ENCODE measurements around the gene RAB14.

The RAB14 gene

DNA sequence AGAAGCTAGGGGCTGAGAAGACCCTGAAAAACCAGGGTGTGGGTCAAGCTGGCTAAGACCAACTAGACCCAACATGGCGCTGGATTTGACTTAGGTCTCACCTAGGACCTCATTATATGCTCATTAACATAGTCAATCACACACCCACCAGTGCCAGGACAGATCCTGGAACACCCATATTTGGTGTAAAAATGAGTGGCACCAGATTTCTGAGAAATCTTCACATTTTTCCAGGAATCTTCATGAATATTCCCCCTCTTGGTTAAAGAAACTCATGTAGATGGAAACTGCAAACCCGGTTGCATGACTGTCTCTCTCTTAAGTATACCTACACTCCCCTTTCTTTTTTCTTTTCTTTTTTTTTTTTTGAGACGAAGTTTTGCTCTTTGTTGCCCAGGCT is 17.9 kb upstream of the RAB14 start:
- DNase-seq (ENCODE audit: low read depth in 2 of 2) = no peak

DNA sequence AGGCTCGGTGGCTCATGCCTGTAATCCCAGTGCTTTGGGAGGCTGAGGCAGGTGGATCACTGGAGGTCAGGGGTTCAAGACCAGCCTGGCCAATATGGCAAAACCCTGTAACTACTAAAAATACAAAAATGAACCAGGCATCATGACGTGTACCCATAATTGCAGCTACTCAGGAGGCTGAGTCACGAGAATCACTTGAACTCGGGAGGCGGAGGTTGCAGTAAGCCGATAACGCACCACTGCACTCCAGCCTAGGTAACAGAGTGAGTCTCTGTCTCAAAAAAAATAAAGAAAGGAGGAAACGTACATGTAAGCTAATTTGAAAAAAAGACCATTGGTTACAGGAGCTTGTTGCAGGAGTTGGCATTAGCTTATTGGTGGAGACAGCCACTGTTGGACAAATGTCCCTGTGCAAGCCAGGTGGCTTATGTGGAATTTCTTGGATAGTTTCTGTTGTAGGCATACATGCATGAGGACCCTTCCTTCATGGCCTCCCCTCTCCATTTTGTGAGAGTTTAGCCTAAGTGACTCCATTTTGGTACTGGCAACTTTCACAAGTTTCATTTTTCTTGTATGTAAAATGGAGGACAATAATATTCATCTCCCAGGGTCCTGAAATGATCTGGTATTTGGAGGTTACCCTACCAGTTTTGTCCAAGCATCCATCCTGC is 16.8 kb upstream of the RAB14 start:
- no peak for DNase-seq (ENCODE audit: low read depth in 2 of 2)

DNA sequence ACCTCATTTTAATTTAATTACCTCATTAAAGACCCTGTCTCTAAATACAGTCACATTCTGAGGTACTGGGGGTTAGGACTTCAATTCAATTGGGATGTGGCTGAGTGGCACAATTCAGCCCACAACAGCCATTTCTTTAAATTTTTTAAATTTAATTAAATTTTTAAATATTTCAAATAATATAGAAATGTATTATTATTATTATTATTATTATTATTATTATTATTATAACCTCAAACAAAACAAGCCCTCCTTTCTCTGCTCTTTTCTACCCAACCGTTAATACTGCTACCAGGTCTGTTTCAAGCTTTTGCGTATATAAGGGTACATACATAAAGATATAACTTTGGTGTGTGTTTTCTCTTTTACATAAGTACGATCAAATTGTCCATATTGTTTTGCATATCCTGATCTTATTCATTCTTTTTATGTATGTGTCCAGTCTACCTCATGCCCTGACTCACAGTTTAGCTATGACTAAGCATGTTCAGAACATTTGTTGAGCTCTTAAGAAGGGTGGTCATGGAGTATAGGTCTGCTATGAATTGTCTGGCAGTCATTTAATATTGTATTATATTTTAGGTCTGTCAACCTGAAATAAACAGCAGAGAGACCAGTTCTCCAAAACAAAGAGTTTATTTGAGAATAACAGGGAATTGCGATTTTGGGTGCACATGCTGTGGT is 16.1 kb upstream of the RAB14 start:
- DNase-seq (ENCODE audit: low read depth in 2 of 2) = no peak

DNA sequence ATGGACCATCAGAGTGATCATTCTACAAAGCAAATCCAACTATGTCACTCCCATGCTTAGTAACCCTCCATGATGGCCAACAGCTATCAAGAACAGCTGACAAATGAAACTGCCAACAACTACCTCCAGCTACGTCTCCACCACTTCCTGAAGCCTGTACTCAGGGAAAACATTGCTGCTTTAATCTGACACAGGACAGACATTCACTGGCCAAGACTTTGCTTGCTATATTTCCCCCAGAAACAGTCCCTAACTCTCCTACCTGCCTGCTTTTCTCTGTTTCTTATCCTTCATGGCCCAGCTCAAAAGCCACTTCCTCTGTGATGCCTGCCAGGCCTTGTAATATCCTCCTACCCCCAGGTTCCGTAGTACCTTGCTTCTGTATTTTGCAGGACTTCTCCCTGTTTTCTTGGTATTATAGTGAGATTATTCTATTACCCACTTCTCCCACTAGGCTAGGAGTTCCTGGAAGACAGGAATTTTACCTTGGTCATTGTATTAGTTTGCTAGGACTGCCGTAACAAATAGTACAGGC is 14.7 kb upstream of the RAB14 start:
- no peak for DNase-seq (ENCODE audit: low read depth in 2 of 2)

DNA sequence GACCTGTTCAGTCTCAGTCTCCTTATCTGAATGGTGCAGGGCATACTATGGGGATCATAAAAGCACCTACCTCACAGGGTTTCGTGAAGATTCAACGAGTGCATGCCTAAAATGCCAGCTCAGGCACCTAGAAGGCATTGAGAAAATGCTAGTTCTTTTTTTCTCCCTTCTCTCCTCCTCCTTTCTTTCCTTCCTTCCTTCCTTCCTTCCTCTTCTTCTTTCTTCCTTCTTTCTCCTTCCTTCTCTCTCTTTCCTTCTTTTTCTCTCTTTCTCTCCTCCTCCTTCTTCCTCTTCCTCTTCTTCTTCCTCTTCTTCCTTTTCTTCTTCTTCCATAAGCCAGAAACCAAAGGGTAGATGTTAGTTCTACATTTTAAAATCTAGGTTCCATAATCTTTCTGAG is 12.3 kb upstream of the RAB14 start:
- no peak for DNase-seq (ENCODE audit: low read depth in 2 of 2)

DNA sequence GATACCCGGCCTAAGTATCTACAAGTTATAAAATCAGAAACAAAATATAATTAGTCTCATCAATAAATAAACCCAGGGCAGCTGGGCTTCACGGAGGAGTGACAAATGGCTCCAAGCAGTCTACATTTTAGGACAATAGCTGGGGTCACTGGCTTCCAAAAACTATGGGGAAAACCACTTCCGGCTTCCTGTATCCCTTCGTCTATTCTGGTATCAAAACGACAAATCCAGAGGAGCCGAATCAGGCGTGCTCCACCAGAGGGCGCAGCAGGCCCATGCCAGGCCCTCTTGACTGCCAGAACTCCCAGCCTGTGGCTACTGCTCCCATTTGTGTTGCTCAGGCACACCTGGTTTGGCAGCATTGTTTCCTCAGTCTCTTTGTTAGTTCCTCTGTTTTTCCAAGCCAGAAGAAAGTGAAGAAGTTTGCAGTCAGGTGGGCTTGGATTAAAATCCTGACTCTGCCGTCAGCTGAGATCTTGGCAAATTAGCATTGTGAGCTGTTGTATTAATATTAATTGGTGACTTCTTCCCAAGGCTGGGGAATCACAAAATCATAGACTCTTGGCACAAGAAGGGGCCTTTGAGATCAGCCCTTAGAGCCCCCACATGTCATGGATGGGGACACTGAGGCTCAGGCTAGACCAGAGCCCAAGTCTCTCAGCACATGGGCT is 11.6 kb upstream of the RAB14 start:
- DNase-seq (ENCODE audit: low read depth in 2 of 2) = peak; percentile 14 to 41

DNA sequence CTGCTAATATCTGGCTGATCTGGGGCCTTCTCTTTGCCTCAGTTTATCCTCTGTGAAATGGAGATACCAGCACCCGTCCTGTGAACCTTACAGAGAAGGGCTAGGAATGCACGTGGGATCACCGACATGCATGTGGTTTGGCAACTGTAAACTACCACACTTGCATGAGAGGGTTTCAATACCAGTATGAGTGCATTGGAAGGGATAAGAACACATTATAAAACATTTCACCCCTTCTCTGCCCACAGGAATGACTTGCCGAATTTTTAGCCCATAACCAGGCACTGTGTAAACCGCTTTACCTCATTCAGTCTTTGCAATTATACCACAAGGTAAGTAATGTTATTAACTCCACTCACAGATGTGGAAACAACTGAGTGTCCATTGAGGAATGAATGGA is 8.9 kb upstream of the RAB14 start:
- no peak for DNase-seq (ENCODE audit: low read depth in 2 of 2)

DNA sequence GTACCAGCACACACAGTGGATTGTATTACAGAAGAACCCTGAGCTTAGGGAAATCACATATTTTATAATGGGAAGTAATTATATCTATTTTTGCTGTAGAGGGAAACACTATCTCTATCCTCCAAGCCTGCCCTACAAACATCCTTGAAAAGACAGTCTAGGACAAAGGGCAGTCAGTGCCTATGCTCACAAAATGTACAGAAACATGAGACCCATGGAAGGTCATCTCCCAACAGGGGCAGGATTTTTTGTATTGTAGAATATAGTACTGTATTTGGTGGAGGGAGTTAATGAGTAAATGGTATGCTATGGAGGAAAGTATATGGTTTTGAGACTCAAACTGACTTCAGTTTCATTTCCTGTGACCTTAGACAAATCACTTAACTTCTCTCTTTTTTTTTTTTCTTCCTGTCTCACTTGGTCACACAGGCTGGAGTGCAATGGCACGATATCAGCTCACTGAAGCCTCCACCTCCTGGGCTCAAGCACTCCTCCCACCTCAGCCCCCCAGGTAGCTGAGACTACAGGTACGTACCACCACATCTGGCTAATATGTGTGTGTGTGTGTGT is 5.8 kb upstream of the RAB14 start:
- DNase-seq (ENCODE audit: low read depth in 2 of 2) = no peak

DNA sequence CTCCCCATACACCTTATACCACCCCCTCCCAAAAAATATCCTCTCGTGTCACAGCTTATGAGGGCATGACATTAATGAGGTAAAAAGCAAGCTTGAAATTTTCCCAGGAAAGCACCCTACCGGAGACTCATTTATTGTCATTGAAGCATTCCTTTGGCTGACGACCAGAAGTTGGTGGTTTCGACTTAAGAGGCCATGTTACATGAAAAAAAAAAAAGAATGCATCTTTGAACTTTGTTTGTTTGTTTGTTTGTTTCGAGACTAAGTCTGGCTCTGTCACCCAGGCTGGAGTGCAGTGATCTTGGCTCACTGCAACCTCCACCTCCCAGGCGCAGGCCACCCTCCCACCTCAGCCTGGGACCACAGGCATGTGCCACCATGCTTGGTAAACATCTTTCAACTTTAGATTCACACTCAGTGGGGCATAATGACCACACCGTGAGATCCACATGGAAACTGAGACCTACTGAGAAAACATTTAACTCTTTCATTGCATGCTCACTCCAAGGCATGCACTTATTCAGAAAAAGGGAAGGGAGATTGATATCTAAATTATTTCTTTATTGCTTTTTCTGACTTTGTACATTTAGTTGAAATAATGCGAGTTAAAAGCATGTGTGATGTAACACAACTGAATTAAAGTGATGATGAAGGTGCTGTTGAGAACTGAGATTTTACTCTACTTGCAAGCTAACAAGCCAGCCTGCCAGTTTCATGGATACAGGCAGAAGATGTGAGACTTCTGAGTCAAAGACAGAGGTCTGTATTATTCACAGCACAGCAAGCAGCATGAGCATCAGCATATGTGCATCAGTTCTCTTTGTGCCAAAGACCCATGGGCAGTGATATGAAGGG is 5.1 kb upstream of the RAB14 start:
- no peak for DNase-seq (ENCODE audit: low read depth in 2 of 2)

DNA sequence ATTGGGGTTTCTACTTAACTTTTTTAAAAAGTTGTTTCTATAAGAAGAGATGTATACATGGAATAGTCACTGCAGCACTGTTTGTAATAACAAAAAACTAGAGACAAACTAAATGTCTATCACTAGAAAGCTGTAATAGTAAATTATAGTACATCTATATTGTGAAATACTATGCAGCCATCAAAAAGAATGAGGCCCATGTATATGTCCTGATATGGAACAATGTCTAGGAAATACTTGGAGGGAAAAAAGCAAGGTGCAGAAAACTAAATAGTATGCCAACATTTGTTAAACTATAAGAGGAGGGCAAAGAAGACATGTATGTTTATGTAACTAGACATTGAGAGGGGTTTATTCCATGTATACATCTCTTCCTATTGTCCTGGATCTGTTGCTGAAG is 2.9 kb upstream of the RAB14 start:
- DNase-seq (ENCODE audit: low read depth in 2 of 2) = no peak

DNA sequence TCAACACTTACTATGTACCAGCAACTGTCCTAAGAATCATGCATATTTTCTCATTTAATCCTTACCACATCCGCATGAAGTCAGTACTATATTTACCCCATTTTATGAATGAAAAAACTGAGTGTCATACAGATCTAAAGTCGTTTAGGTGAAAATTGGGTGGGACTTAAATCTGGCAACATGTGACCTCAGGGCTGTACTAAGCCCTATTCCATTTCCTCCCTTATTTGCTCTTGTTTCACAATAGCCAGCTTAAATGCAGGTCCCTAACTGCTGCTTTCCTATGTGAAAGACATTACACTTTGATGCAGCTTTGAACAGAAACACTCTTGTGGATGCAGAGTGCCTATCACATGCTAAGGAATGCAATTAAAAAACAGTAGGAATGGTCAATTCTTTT is 2.5 kb upstream of the RAB14 start:
- no peak for DNase-seq (ENCODE audit: low read depth in 2 of 2)

DNA sequence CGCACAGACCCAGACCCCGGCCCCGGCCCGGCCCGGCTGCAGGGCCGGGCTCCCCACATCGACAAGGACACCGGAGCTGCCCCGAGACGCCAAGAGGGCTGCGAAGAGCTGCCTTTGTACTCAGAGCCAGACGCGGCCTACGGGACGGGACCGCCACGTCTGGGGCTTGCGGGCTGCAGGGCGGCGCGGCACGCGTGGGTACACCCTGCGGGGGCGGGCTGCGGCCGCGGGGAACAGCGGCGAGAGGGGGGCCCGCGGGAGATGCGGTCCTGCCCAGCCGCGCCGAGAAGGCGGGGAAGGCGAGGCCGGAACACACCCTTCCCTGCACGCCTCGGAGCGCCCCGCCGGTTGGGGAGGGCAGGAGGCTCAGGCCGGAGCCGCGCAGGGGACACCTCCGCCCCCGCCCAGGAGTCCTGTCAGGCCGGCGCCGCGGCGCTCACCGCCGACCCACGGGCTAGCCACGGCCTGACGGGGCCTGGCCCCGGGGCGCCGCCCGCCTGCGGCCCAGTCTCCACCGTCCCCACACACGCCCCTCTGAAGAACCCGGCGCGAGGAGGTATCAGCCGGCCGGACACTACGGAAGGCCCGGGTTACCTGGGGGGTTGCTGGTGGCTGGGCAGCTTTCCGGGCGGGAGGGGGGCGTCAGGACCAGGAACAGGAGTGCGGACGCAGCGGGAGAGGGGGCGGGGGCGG is 478 bp downstream of the RAB14 start:
- peak; percentile 12 to 15 for DNase-seq (ENCODE audit: low read depth in 2 of 2)

DNA sequence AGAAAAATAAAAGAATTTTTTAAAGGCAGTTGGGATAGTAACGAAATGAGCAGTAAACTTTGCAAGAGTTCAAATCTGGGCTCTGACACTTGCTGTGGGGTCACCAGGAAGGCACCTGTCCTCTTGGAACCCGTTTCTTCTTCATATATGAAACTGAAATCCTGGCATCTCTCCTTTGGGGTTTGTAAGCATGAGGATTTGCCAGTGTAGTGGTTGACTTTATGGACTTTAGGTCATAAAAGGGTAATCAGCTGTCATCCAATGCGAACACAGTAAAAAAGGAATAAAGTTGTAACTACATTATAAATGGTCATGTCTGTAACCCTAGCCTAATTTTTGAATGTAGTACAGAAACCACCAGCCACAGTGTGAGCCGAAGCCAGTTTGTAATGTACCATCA is 1.3 kb downstream of the RAB14 start:
- no peak for DNase-seq (ENCODE audit: low read depth in 2 of 2)

DNA sequence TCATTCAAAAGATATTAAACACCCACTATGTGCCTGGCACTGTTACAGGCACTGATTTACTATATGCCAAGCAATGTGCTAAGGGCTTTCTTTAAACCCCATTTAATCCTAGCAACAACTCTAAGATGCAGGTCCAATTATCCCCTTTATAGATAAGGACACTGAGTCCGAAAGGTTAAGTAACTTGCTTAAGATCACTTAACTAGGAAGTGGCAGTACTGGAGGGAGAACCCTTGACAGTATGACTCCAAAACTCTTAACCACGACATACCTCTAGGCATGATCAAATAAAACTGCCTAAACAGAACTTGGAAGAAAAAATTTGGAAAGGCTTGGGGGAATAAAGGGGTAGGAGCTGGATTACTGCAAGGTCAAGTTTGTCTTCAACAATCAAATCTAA is 1.7 kb downstream of the RAB14 start:
- no peak for DNase-seq (ENCODE audit: low read depth in 2 of 2)

DNA sequence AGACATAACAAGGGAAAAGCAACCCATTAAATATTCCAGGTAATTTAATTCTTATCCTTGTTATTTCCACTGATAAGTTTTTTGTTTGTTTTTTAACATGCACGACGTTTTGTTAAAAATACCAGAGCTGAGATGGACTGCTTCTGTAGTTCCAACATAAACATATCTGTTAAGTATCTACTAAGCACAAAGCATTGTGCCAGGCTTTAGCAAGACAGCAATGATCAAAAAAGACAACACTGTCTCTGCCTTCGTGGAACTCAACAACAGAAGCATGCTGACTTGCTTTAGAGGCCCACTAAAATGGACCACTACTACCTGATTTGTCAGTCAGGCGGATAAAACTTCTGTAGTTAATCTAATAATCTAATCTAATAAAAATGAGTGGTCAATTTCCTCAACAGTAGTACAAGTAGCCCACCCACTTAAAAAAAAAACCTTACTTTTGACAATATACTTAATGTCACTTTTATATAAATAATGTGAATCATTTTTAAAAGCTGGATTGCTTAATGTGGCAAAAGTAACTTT is 3.1 kb downstream of the RAB14 start:
- no peak for DNase-seq (ENCODE audit: low read depth in 2 of 2)

DNA sequence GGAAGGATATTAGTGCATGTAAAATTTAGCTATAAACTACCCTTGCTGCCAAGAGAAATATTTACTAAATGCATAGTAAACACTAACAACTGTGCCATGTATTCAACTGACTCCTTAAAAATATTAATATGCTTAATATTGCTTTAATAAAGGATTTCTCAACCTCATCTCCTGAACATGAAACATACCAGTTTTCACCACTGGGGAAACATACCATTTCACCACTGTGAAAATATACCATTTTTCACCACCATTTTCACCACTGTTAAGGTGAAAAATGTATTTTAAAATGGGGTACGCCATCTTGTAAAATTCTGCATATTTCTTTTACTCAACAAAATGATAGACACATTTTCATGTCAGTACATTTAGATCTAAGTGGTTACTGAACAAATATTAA is 4.5 kb downstream of the RAB14 start:
- no peak for DNase-seq (ENCODE audit: low read depth in 2 of 2)

DNA sequence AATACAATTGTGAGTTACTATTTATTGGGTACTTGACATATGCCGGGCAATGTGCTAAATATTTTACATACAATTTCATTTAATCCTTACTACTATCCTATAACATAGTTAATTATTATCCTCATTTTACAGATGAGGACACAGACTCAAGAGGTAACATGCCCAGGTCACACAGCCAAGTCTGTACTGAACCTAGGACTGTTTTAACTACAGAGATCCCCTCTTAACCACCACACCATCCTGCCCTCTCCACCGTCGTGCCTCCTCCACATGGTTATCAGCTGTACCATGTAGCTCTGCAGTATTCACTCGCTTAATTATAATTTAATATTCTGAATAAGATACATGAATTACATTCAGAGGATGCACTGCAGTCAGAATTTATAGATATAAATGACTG is 5.3 kb downstream of the RAB14 start:
- DNase-seq (ENCODE audit: low read depth in 2 of 2) = no peak

DNA sequence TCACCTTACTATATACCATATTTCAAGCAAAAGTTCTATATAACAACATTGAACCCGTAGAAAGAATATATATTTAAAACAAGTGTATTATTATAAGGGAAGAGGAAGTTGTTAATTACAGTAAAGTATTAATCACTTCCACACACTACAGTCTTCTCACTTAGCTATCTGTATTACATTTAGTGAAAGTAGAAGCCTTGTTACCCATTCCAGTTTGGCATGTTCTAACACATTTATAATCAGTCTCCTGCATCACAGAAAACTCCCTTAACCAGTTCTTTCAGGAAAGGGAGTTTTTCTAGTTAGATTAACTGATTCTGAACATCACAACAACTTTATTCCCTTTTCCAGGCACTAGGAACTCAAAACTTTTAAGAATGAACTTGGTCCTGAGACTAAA is 6.9 kb downstream of the RAB14 start:
- DNase-seq (ENCODE audit: low read depth in 2 of 2) = no peak

DNA sequence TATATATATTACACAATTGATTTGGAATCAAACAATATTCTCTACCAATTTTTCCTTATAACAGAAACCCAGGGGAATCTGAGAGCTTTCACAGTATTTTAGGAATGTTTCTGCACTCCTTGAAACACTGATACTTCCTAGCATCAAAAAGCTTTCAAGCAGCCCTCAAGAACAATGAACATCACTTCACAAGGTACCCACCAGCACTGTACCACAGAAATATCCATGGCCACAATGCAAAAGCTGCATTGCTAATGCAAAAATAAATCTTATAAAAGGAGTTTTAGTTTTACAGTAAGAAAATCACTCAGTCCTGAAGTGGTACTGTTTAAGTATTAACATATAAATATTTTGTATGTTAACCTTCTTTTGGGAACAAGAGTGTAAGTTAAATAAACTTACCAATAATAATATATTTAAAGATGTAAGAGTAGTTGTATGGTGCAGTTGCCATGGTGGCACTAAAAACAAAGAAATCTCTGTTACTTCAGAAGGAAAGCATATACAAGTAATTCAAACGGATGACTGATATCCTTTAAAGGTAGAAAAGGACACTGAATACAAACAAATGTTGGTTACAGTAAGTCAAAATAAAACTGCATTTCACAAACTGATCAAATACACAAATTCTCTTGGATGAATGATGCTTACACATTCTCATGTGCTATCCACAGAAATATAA is 8.6 kb downstream of the RAB14 start:
- DNase-seq (ENCODE audit: low read depth in 2 of 2) = no peak

DNA sequence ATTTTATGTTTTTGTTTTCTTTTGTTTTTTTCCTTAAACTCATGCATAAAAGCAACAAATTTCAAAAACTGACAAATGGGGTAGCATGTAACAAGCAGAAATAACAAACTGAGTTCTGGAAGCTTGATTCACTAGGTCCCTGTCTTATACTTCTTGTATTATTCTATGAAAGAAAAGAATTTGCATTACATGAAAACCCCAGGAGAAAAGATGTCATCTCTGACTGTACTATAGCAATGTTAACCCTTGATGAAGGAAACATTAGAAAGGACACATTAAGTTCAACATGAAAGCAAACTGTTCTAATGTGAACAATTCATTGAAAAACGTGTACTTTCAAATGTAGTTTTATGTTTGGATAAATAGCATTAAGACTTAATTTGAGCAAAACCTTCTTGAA is 9.2 kb downstream of the RAB14 start:
- no peak for DNase-seq (ENCODE audit: low read depth in 2 of 2)
